ENCODE data around the gene ALAS1.

ALAS1 gene

GRCh38 chr3:52202384-52203077 lies 4.6 kb downstream of the ALAS1 start:
- Histone ChIP-seq H3K36me3 (ENCODE audit: control insufficient read depth, insufficient read depth, low read length, severe bottlenecking) (peaks cover 65% of the 10 kb centered on the region), H3K9ac (ENCODE audit: low read length) (no peak overlapping the region), H3K4me1 (ENCODE audit: control insufficient read depth, insufficient read depth, low read length) (peaks cover 62% of the 10 kb centered on the region), H3K27me3 (replicated peaks; ENCODE audit: control insufficient read depth, insufficient read depth, low read length) (no peaks in the 10 kb centered on the region), H3K9me3 (ENCODE audit: control insufficient read depth, low read length) (no peaks in the 10 kb centered on the region), H3K4me3 (ENCODE audit: low read length) (no peak overlapping the region)
- no peak for DNase-seq (ENCODE audit: low read depth)

GRCh38 chr3:52203701-52204100 lies 5.7 kb downstream of the ALAS1 start:
- Histone ChIP-seq H3K4me3 (ENCODE audit: low read length) (no peak overlapping the region), H3K9me3 (ENCODE audit: control insufficient read depth, low read length) (no peaks in the 10 kb centered on the region), H3K9ac (ENCODE audit: low read length) (no peak overlapping the region), H3K36me3 (ENCODE audit: control insufficient read depth, insufficient read depth, low read length, severe bottlenecking) (peaks cover 76% of the 10 kb centered on the region), H3K4me1 (ENCODE audit: control insufficient read depth, insufficient read depth, low read length) (peaks cover 58% of the 10 kb centered on the region), H3K27me3 (replicated peaks; ENCODE audit: control insufficient read depth, insufficient read depth, low read length) (no peaks in the 10 kb centered on the region)
- no peak for DNase-seq (ENCODE audit: low read depth)

GRCh38 chr3:52204337-52205073 lies 6.5 kb downstream of the ALAS1 start:
- Histone ChIP-seq H3K27me3 (replicated peaks; ENCODE audit: control insufficient read depth, insufficient read depth, low read length) (no peaks in the 10 kb centered on the region), H3K9ac (ENCODE audit: low read length) (no peak overlapping the region), H3K4me1 (ENCODE audit: control insufficient read depth, insufficient read depth, low read length) (peaks cover 50% of the 10 kb centered on the region), H3K9me3 (ENCODE audit: control insufficient read depth, low read length) (no peaks in the 10 kb centered on the region), H3K4me3 (ENCODE audit: low read length) (no peak overlapping the region), H3K36me3 (ENCODE audit: control insufficient read depth, insufficient read depth, low read length, severe bottlenecking) (peaks cover 80% of the 10 kb centered on the region)
- no peak for DNase-seq (ENCODE audit: low read depth)

- peaks cover 50% of the 10 kb centered on the region for H3K4me1 ChIP-seq (ENCODE audit: control insufficient read depth, insufficient read depth, low read length)
- no peak for DNase-seq (ENCODE audit: low read depth)
- no peaks in the 10 kb centered on the region for H3K9me3 ChIP-seq (ENCODE audit: control insufficient read depth, low read length)
- no peak overlapping the region for H3K9ac ChIP-seq (ENCODE audit: low read length)
- no peak overlapping the region for H3K4me3 ChIP-seq (ENCODE audit: low read length)
- no peaks in the 10 kb centered on the region for H3K27me3 ChIP-seq (replicated peaks; ENCODE audit: control insufficient read depth, insufficient read depth, low read length)
- peaks cover 91% of the 10 kb centered on the region for H3K36me3 ChIP-seq (ENCODE audit: control insufficient read depth, insufficient read depth, low read length, severe bottlenecking)
These were observed 7.9 kb downstream of the ALAS1 start for GRCh38 chr3:52205727-52206372.

GRCh38 chr3:52208556-52208955 lies 10.6 kb downstream of the ALAS1 start:
- Histone ChIP-seq H3K4me1 (ENCODE audit: control insufficient read depth, insufficient read depth, low read length) (peaks cover 32% of the 10 kb centered on the region), H3K4me3 (ENCODE audit: low read length) (no peak overlapping the region), H3K27me3 (replicated peaks; ENCODE audit: control insufficient read depth, insufficient read depth, low read length) (no peaks in the 10 kb centered on the region), H3K9ac (ENCODE audit: low read length) (no peak overlapping the region), H3K36me3 (ENCODE audit: control insufficient read depth, insufficient read depth, low read length, severe bottlenecking) (peaks cover 95% of the 10 kb centered on the region), H3K9me3 (ENCODE audit: control insufficient read depth, low read length) (no peaks in the 10 kb centered on the region)
- DNase-seq (ENCODE audit: low read depth), result no peak

GRCh38 chr3:52210037-52210436 lies 12.1 kb downstream of the ALAS1 start:
- no peak overlapping the region for H3K9ac ChIP-seq (ENCODE audit: low read length)
- H3K4me3 ChIP-seq (ENCODE audit: low read length), result no peak overlapping the region
- H3K9me3 ChIP-seq (ENCODE audit: control insufficient read depth, low read length), result no peaks in the 10 kb centered on the region
- H3K27me3 ChIP-seq (replicated peaks; ENCODE audit: control insufficient read depth, insufficient read depth, low read length), result no peaks in the 10 kb centered on the region
- peaks cover 95% of the 10 kb centered on the region for H3K36me3 ChIP-seq (ENCODE audit: control insufficient read depth, insufficient read depth, low read length, severe bottlenecking)
- DNase-seq (ENCODE audit: low read depth), result no peak
- peaks cover 18% of the 10 kb centered on the region for H3K4me1 ChIP-seq (ENCODE audit: control insufficient read depth, insufficient read depth, low read length)

- no peaks in the 10 kb centered on the region for H3K9me3 ChIP-seq (ENCODE audit: control insufficient read depth, low read length)
- peaks cover 95% of the 10 kb centered on the region for H3K36me3 ChIP-seq (ENCODE audit: control insufficient read depth, insufficient read depth, low read length, severe bottlenecking)
- H3K4me3 ChIP-seq (ENCODE audit: low read length), result no peak overlapping the region
- peak; percentile 53 for DNase-seq (ENCODE audit: low read depth)
- H3K4me1 ChIP-seq (ENCODE audit: control insufficient read depth, insufficient read depth, low read length), result peaks cover 22% of the 10 kb centered on the region
- no peaks in the 10 kb centered on the region for H3K27me3 ChIP-seq (replicated peaks; ENCODE audit: control insufficient read depth, insufficient read depth, low read length)
- no peak overlapping the region for H3K9ac ChIP-seq (ENCODE audit: low read length)
These were observed 12.6 kb downstream of the ALAS1 start for GRCh38 chr3:52210550-52211046.

GRCh38 chr3:52211268-52211891 lies 13.4 kb downstream of the ALAS1 start:
- H3K36me3 ChIP-seq (ENCODE audit: control insufficient read depth, insufficient read depth, low read length, severe bottlenecking), result peaks cover 91% of the 10 kb centered on the region
- H3K9ac ChIP-seq (ENCODE audit: low read length), result no peak overlapping the region
- no peak for DNase-seq (ENCODE audit: low read depth)
- no peaks in the 10 kb centered on the region for H3K27me3 ChIP-seq (replicated peaks; ENCODE audit: control insufficient read depth, insufficient read depth, low read length)
- peaks cover 28% of the 10 kb centered on the region for H3K4me1 ChIP-seq (ENCODE audit: control insufficient read depth, insufficient read depth, low read length)
- H3K4me3 ChIP-seq (ENCODE audit: low read length), result no peak overlapping the region
- H3K9me3 ChIP-seq (ENCODE audit: control insufficient read depth, low read length), result no peaks in the 10 kb centered on the region

GRCh38 chr3:52213005-52213404 lies 15.0 kb downstream of the ALAS1 start:
- Histone ChIP-seq H3K9ac (ENCODE audit: low read length) (no peak overlapping the region), H3K36me3 (ENCODE audit: control insufficient read depth, insufficient read depth, low read length, severe bottlenecking) (peaks cover 78% of the 10 kb centered on the region)

GRCh38 chr3:52213901-52214300 lies 15.9 kb downstream of the ALAS1 start:
- Histone ChIP-seq H3K4me1 (ENCODE audit: control insufficient read depth, insufficient read depth, low read length) (peaks cover 42% of the 10 kb centered on the region), H3K4me3 (ENCODE audit: low read length) (no peak overlapping the region), H3K9ac (ENCODE audit: low read length) (no peak overlapping the region), H3K9me3 (ENCODE audit: control insufficient read depth, low read length) (no peaks in the 10 kb centered on the region), H3K27me3 (replicated peaks; ENCODE audit: control insufficient read depth, insufficient read depth, low read length) (no peaks in the 10 kb centered on the region), H3K36me3 (ENCODE audit: control insufficient read depth, insufficient read depth, low read length, severe bottlenecking) (peaks cover 69% of the 10 kb centered on the region)
- peak; percentile 34 for DNase-seq (ENCODE audit: low read depth)

More at GRCh38 chr3:52213005-52213404, 15.0 kb downstream of the ALAS1 start:
- no peak for DNase-seq (ENCODE audit: low read depth)
- H3K4me1 ChIP-seq (ENCODE audit: control insufficient read depth, insufficient read depth, low read length), result peaks cover 39% of the 10 kb centered on the region
- no peak overlapping the region for H3K4me3 ChIP-seq (ENCODE audit: low read length)
- no peaks in the 10 kb centered on the region for H3K27me3 ChIP-seq (replicated peaks; ENCODE audit: control insufficient read depth, insufficient read depth, low read length)
- no peaks in the 10 kb centered on the region for H3K9me3 ChIP-seq (ENCODE audit: control insufficient read depth, low read length)

- Histone ChIP-seq H3K27me3 (replicated peaks; ENCODE audit: control insufficient read depth, insufficient read depth, low read length) (no peaks in the 10 kb centered on the region), H3K9ac (ENCODE audit: low read length) (no peak overlapping the region), H3K4me1 (ENCODE audit: control insufficient read depth, insufficient read depth, low read length) (peaks cover 40% of the 10 kb centered on the region), H3K4me3 (ENCODE audit: low read length) (no peak overlapping the region), H3K36me3 (ENCODE audit: control insufficient read depth, insufficient read depth, low read length, severe bottlenecking) (peaks cover 57% of the 10 kb centered on the region), H3K9me3 (ENCODE audit: control insufficient read depth, low read length) (no peaks in the 10 kb centered on the region)
- DNase-seq (ENCODE audit: low read depth), result no peak
These were observed 17.4 kb downstream of the ALAS1 start for GRCh38 chr3:52215351-52215750.
